ENCODE data around the gene EDNRA.

Gene EDNRA

DNA sequence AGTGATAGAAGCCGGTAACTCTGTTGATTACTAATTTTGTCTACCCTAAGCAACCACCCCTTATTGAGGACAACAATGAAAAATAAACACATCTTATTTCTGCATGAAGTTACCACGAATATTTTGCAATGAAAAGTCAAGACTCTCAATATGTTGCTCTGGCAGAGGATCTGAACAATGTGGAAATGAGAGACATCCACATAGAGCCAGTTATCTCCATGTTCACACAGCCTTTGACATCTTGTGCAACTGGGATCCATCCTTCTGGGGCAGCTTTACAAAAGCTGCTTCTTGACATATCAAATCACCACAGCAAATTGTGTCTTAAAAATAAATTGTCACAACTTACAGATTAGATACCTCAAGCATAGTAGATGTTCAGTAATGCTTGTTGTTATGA, 10.2 kb downstream of the EDNRA start:
- TF ChIP-seq OSR1 (CRISPR knock-in tag; IDR thresholded peaks at IDR 0.05), result no peak
- no peak for TF ChIP-seq BACH2 (CRISPR knock-in tag; IDR thresholded peaks at IDR 0.05; ENCODE audit: borderline replicate concordance)
- no peak for TF ChIP-seq ZFP3 (CRISPR knock-in tag; IDR thresholded peaks at IDR 0.05)
- TF ChIP-seq ARNTL (CRISPR knock-in tag; IDR thresholded peaks at IDR 0.05; ENCODE audit: borderline replicate concordance, low read depth), result no peak
- TF ChIP-seq GLIS3 (CRISPR knock-in tag; IDR thresholded peaks at IDR 0.05), result no peak
- no peak for TF ChIP-seq SNAI2 (CRISPR knock-in tag; IDR thresholded peaks at IDR 0.05)
- TF ChIP-seq TSHZ2 (CRISPR knock-in tag; IDR thresholded peaks at IDR 0.05), result no peak
- TF ChIP-seq RARB (CRISPR knock-in tag; IDR thresholded peaks at IDR 0.05), result no peak
- TF ChIP-seq TOX (CRISPR knock-in tag; IDR thresholded peaks at IDR 0.05; ENCODE audit: borderline replicate concordance), result no peak
- no peak for ATAC-seq

DNA sequence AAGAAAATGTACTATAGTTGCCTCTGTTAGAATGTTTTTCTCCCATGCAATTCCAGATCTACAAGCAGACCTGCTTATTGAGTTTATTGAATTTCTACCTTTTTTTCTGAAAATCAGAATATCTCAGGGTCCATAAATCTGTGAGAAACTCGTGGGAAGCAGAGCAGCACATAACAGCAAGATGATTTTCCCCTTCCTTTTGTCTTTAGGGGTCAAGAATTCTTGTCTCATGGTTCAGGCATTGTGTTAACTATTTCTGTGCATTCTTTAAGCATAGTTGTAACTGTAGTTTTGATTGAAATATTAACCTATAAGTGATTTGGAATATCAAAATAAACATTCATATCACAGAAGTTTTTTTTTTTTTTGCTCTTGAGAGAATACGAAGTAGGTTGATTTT, 11.4 kb downstream of the EDNRA start:
- no peak; the same call in 2 of the 3 replicates for ATAC-seq
- no peak for TF ChIP-seq ZFP3 (CRISPR knock-in tag; IDR thresholded peaks at IDR 0.05)
- TF ChIP-seq SNAI2 (CRISPR knock-in tag; IDR thresholded peaks at IDR 0.05), result no peak
- no peak for TF ChIP-seq ZNF70 (CRISPR knock-in tag; IDR thresholded peaks at IDR 0.05)
- TF ChIP-seq ARNTL (CRISPR knock-in tag; IDR thresholded peaks at IDR 0.05; ENCODE audit: borderline replicate concordance, low read depth), result no peak
- no peak for TF ChIP-seq GLIS3 (CRISPR knock-in tag; IDR thresholded peaks at IDR 0.05)

DNA sequence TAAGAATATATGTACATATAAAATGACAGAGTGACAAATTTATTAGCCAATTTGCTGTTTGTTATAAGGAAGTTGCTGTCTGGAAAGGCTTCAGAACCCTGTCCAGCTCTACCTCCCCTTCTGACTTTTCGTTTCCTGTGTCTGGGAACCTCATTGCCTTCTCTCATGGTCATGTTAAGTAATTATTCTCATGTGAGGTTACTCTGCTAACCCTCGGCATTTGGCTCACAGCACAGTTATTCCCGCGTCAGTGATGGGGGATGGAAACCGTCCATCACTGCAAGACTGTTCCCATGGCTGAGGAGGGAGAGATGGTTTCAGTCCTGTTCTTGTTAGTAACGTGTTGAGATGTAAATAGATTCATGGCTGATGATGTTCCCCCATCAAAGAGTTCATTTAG, 11.9 kb downstream of the EDNRA start:
- TF ChIP-seq ZC3H10 (CRISPR knock-in tag; IDR thresholded peaks at IDR 0.05) (peak; percentile 65; the same call in 1 of the 2 replicates), ISL1 (CRISPR knock-in tag; IDR thresholded peaks at IDR 0.05) (no peak), ESRRG (CRISPR knock-in tag; IDR thresholded peaks at IDR 0.05) (no peak)
- ATAC-seq, result peak; percentile 82

DNA sequence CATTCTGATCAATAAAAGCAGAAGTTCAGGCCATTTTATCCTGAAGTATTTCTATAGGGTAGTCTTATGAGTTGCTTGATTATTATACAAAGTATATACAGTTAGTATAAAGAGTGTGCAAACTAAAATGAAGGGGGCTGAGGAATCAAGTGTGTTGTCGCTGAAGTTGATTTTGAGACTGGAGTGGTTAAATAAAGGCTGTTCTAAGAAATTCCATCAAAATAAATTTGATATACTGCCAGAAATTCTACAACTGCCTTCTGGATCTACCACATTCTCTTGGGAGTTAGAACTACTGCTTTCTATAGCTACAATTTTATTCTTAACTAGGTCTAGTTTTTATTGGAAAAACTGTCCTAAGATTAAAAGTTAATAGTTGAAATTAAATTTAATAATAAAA, 12.4 kb downstream of the EDNRA start:
- no peak for TF ChIP-seq OSR1 (CRISPR knock-in tag; IDR thresholded peaks at IDR 0.05)
- 0 out of 2 replicates have a peak, but pooled peaks have one; percentile 16 for TF ChIP-seq ZNF8 (CRISPR knock-in tag; IDR thresholded peaks at IDR 0.05)
- TF ChIP-seq GLIS3 (CRISPR knock-in tag; IDR thresholded peaks at IDR 0.05), result no peak
- no peak for TF ChIP-seq SNAI2 (CRISPR knock-in tag; IDR thresholded peaks at IDR 0.05)
- TF ChIP-seq CSDC2 (CRISPR knock-in tag; IDR thresholded peaks at IDR 0.05), result no peak
- no peak for TF ChIP-seq ESRRG (CRISPR knock-in tag; IDR thresholded peaks at IDR 0.05)
- no peak for TF ChIP-seq ARNTL (CRISPR knock-in tag; IDR thresholded peaks at IDR 0.05; ENCODE audit: borderline replicate concordance, low read depth)
- no peak for TF ChIP-seq ZC3H10 (CRISPR knock-in tag; IDR thresholded peaks at IDR 0.05)
- ATAC-seq, result no peak

DNA sequence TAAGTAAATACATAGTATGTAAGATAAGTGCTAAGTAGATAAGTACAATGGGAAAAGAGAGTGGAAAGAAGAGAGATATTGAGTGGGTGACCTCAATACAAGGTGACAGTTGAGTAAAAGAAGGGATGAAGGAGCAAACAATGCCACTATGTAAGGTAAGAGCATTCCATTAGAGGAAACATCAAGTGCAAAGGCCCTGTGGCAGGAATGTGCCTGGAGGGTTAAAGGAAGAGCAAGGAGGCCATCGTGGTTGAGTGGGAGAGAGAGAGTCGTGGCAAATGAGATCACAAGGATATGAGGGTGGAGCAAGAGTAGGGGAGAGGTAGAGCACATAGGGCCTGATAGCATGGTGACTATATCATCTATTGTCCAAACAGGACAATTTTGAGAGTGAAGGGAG, 13.4 kb downstream of the EDNRA start:
- no peak for ATAC-seq
- no peak for TF ChIP-seq ISL1 (CRISPR knock-in tag; IDR thresholded peaks at IDR 0.05)
- TF ChIP-seq SNAI2 (CRISPR knock-in tag; IDR thresholded peaks at IDR 0.05), result no peak
- no peak for TF ChIP-seq CREB5 (CRISPR knock-in tag; IDR thresholded peaks at IDR 0.05; ENCODE audit: low read depth)
- TF ChIP-seq CSDC2 (CRISPR knock-in tag; IDR thresholded peaks at IDR 0.05), result no peak
- TF ChIP-seq ZNF565 (CRISPR knock-in tag; conservative IDR thresholded peaks at IDR 0.05; ENCODE audit: low read depth), result no peak
- TF ChIP-seq ZC3H10 (CRISPR knock-in tag; IDR thresholded peaks at IDR 0.05), result no peak
- TF ChIP-seq ZNF8 (CRISPR knock-in tag; IDR thresholded peaks at IDR 0.05), result no peak
- TF ChIP-seq POU6F1 (CRISPR knock-in tag; IDR thresholded peaks at IDR 0.05; ENCODE audit: borderline replicate concordance, low read depth), result no peak
- no peak for TF ChIP-seq ZNF70 (CRISPR knock-in tag; IDR thresholded peaks at IDR 0.05)
- TF ChIP-seq RARB (CRISPR knock-in tag; IDR thresholded peaks at IDR 0.05), result no peak
- TF ChIP-seq PATZ1 (CRISPR knock-in tag; IDR thresholded peaks at IDR 0.05; ENCODE audit: borderline replicate concordance), result no peak
- TF ChIP-seq ZFP30 (CRISPR knock-in tag; IDR thresholded peaks at IDR 0.05), result no peak
- TF ChIP-seq OSR1 (CRISPR knock-in tag; IDR thresholded peaks at IDR 0.05), result no peak
